NCI-H510A treated with DMSO at 0.1 percent for 48 hours (cell line): ENCODE measurements around the gene ACACA.
A peak's percentile ranks its signal among the peaks of the same experiment; 100 is the strongest.
"Not testable (repeated sequence)": the region's sequence is repeated elsewhere in the genome, so short reads cannot be mapped to it uniquely, and the experiment has no call there.

Experiments
- DNase-seq: peaks from one replicate; lab custom pipeline; 2025; lab: John Stamatoyannopoulos, UW

The ACACA gene

GRCh38 chr17:37174205-37174604 lies 232.4 kb downstream of the ACACA start:
- DNase-seq = peak; percentile 45

- DNase-seq = no peak
Observed at GRCh38 chr17:37170881-37171425, 235.7 kb downstream of the ACACA start.

GRCh38 chr17:37168731-37169353 lies 237.8 kb downstream of the ACACA start:
- peak; percentile 90 for DNase-seq

GRCh38 chr17:37167756-37168155 lies 238.9 kb downstream of the ACACA start:
- DNase-seq = no peak

GRCh38 chr17:37164057-37164456 lies 242.6 kb downstream of the ACACA start:
- no peak for DNase-seq

- DNase-seq = no peak
Observed at GRCh38 chr17:37162800-37163199, 243.8 kb downstream of the ACACA start.

GRCh38 chr17:37160944-37161343 lies 245.7 kb downstream of the ACACA start:
- DNase-seq = no peak

GRCh38 chr17:37158290-37158689 lies 248.3 kb downstream of the ACACA start:
- DNase-seq = no peak

- no peak for DNase-seq
Observed at GRCh38 chr17:37148156-37148555, 258.5 kb downstream of the ACACA start.

GRCh38 chr17:37147301-37147812 lies 259.3 kb downstream of the ACACA start:
- peak; percentile 36 for DNase-seq

GRCh38 chr17:37146086-37147064 lies 260.3 kb downstream of the ACACA start:
- no peak for DNase-seq

- DNase-seq = no peak
Observed at GRCh38 chr17:37144075-37144701, 262.4 kb downstream of the ACACA start.

GRCh38 chr17:37143558-37143957 lies 263.1 kb downstream of the ACACA start:
- DNase-seq = not testable (repeated sequence)

GRCh38 chr17:37142294-37142896 lies 264.2 kb downstream of the ACACA start:
- no peak for DNase-seq

GRCh38 chr17:37138571-37139120 lies 268.0 kb downstream of the ACACA start:
- DNase-seq = no peak

GRCh38 chr17:37137906-37138514 lies 268.6 kb downstream of the ACACA start:
- no peak for DNase-seq

GRCh38 chr17:37137070-37137610 lies 269.5 kb downstream of the ACACA start:
- no peak for DNase-seq

- DNase-seq = no peak
Observed at GRCh38 chr17:37135576-37135975, 271.1 kb downstream of the ACACA start.

- peak; percentile 54 for DNase-seq
Observed at GRCh38 chr17:37134050-37134449, 272.6 kb downstream of the ACACA start.

GRCh38 chr17:37133136-37133535 lies 273.5 kb downstream of the ACACA start:
- DNase-seq = no peak
